Tracheal epithelial cell (primary cell): ENCODE measurements around the gene SHH. TPM values are rescaled to one million over a fixed set of nuclear protein-coding genes. Genes with fewer than 3 reads are reported as not detected.

ENCODE experiments used
- total RNA-seq: library from RNA; depleted of rRNA; stranded (reverse); fragments of >200 nt; gene quantifications from 2 replicates; pipeline ENCODE4 v1.2.1, GENCODE V29; 2014

SHH gene
- total RNA-seq = 0.21 and 0.72 TPM in 2 replicates

DNA sequence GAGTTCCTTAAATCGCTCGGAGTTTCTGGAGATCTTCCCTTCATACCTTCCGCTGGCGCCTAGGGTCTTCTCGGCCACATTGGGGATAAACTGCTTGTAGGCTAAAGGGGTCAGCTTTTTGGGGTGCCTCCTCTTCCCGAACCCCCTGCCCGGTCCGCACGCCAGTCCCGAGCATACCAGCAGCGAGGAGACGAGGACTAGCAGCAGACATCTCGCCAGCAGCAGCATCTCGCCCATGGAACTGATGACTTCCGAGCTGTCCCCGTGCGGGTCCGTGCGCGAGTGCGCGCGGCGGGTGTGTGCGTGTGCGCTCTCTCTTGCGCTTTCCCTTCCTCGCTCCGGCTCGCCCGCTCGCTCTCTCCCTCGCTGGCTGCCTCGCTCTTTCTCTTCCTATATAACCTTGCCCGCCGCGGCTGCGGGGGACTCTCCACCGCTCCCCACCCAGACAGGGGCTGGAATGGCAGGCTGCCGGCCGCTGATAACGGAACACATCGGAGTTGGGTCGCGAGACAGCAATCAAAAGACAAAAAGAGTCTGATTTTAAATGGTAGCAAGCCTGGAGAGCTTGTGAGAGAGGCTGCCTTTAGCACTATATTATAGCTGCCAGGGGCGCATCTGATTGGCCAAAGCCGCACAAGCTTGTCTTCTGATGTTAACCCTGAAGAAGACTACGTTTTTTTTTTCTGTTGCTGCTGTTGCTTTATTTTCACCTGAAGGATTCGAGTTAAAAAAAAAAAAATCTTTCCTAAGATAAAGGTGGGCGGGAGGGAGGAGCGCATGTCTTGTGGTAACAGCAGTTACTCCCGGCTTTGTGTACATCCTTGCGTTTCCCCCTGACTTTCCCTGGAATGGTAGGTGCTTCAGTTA is at the start of gene SHH:
TSS of gene SHH (minus strand) at position 569 of the 867 bp plus-strand sequence. CDS start at position 228, 341 bp downstream.

Other genes with a start within 250 kb of the SHH start
- gene RBM33, start 167.8 kb downstream of the SHH start, total RNA-seq = 11.1 and 20.7 TPM in 2 replicates